Measurements from ENCODE around the gene SLC35E4. TPM values are rescaled to one million over a fixed set of nuclear protein-coding genes. Genes with fewer than 3 reads are reported as not detected.

The SLC35E4 gene
- total RNA-seq, 4 donors from 2014 or later: 0.29 to 11.7 (median 3.0) TPM

- TF ChIP-seq POLR2A (IDR thresholded peaks at IDR 0.05): no peak
- TF ChIP-seq, protein P1, sequence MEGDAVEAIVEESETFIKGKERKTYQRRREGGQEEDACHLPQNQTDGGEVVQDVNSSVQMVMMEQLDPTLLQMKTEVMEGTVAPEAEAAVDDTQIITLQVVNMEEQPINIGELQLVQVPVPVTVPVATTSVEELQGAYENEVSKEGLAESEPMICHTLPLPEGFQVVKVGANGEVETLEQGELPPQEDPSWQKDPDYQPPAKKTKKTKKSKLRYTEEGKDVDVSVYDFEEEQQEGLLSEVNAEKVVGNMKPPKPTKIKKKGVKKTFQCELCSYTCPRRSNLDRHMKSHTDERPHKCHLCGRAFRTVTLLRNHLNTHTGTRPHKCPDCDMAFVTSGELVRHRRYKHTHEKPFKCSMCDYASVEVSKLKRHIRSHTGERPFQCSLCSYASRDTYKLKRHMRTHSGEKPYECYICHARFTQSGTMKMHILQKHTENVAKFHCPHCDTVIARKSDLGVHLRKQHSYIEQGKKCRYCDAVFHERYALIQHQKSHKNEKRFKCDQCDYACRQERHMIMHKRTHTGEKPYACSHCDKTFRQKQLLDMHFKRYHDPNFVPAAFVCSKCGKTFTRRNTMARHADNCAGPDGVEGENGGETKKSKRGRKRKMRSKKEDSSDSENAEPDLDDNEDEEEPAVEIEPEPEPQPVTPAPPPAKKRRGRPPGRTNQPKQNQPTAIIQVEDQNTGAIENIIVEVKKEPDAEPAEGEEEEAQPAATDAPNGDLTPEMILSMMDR (IDR thresholded peaks at IDR 0.05): no peak
- intact Hi-C loops (cut with DNase I; ENCODE audit: low total_unique reads): no loop called here
Measured at GRCh38 chr22:30602049-30602448, 33.5 kb upstream of the SLC35E4 start.

GRCh38 chr22:30603801-30604200, 31.8 kb upstream of the SLC35E4 start:
- Histone ChIP-seq H3K27ac (no peak overlapping the region), H3K36me3 (no peaks in the 10 kb centered on the region), H3K9me3 (no peaks in the 10 kb centered on the region), H3K4me3 (no peak overlapping the region), H3K27me3 (no peaks in the 10 kb centered on the region), H3K4me1 (peaks cover 0 to 9% of the 10 kb centered on the region in 2 donors)
- TF ChIP-seq, protein P1 (IDR thresholded peaks at IDR 0.05): no peak
- no peak for TF ChIP-seq POLR2A (IDR thresholded peaks at IDR 0.05)
- intact Hi-C loops (cut with DNase I; ENCODE audit: low total_unique reads): no loop called here
- no peak for DNase-seq

More at GRCh38 chr22:30602049-30602448, 33.5 kb upstream of the SLC35E4 start:
- Histone ChIP-seq H3K9me3 (no peaks in the 10 kb centered on the region), H3K4me1 (no peaks in the 10 kb centered on the region), H3K27me3 (no peaks in the 10 kb centered on the region), H3K4me3 (no peak overlapping the region), H3K36me3 (no peaks in the 10 kb centered on the region), H3K27ac (no peak overlapping the region)
- DNase-seq: no peak

DNA sequence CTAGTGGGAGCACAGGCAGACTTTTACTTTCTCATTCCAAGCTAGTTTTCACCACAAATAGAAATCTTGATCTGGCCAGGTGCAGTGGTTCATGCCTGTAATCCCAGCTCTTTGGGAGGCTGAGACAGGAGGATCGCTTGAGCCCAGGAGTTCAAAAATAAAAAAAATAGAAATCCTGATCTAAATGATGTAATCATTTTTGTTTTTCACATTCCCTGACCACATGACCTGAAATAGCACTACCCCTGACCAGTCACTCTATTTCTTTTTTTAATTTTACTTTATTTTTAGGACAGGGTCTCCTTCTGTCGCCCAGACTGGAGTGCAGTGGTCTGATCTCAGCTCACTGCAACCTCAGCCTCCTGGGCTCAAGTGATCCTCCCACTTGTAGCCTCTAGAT, 30.9 kb upstream of the SLC35E4 start:
- intact Hi-C loops (cut with DNase I; ENCODE audit: low total_unique reads): no loop called here
- TF ChIP-seq, protein P1 (IDR thresholded peaks at IDR 0.05): no peak

DNA sequence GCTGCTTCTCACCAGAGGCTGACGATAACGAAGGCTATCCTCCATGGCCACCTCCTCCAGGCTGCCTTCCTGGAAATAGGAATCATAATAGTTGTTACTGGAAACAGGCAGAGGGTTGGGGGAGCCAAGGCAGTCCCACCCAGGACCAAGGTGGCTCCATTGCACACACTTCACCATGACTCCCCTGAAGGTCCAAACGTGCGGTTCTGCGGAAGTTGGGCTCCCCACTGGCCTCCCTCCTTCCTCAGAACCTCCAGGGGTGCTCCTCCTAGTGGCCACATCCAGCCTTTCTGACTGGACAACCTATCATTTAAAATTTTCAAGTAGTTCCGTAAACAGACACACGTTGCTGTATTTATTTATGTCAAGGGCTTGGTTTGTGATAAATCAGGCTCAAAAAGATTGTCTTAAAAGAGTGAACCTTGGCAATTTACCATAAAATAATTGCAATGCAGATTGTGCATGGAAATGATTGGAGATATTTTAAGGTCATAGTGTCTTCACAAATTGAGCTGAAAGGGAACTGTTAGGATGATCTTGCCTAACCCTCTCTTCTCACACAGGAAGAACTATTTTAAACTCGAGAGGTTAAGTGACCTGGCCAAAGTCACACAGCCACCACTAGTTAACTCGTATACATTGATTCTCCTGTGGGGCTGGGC, 30.0 kb upstream of the SLC35E4 start:
- intact Hi-C loops (cut with DNase I; ENCODE audit: low total_unique reads): no loop called here
- no peak for TF ChIP-seq POLR2A (IDR thresholded peaks at IDR 0.05)
- TF ChIP-seq, protein P1 (IDR thresholded peaks at IDR 0.05): peak; percentile 46 to 76 (median 58)
- Histone ChIP-seq H3K27ac (peak overlapping the region; percentile 82 to 85), H3K27me3 (no peaks in the 10 kb centered on the region), H3K4me3 (peak overlapping the region; percentile 35 to 39), H3K9me3 (no peaks in the 10 kb centered on the region), H3K4me1 (peaks cover 0 to 14% of the 10 kb centered on the region in 2 donors), H3K36me3 (no peaks in the 10 kb centered on the region)
- DNase-seq: peak; percentile 45 to 56

More for the DNA sequence above, 30.9 kb upstream of the SLC35E4 start:
- H3K27ac ChIP-seq: peak overlapping the region in 1 of 2 donors; percentile 5
- H3K36me3 ChIP-seq: no peaks in the 10 kb centered on the region
- H3K4me1 ChIP-seq: peaks cover 0 to 14% of the 10 kb centered on the region in 2 donors
- H3K9me3 ChIP-seq: no peaks in the 10 kb centered on the region
- no peaks in the 10 kb centered on the region for H3K27me3 ChIP-seq
- DNase-seq: no peak
- H3K4me3 ChIP-seq: no peak overlapping the region

- peak; percentile 65 to 79 for DNase-seq
- no peaks in the 10 kb centered on the region for H3K36me3 ChIP-seq
- no peaks in the 10 kb centered on the region for H3K9me3 ChIP-seq
- intact Hi-C loops (cut with DNase I; ENCODE audit: low total_unique reads): no loop called here
- no peaks in the 10 kb centered on the region for H3K27me3 ChIP-seq
- no peak for TF ChIP-seq POLR2A (IDR thresholded peaks at IDR 0.05)
- TF ChIP-seq, protein P1 (IDR thresholded peaks at IDR 0.05): no peak
- H3K4me3 ChIP-seq: peak within 1 kb of the TSS; percentile 35 to 39
- peaks cover 0 to 14% of the 10 kb centered on the region in 2 donors for H3K4me1 ChIP-seq
- H3K27ac ChIP-seq: peak within 1 kb of the TSS; percentile 82 to 85
Measured at GRCh38 chr22:30606455-30607299, 28.9 kb upstream of the SLC35E4 start, which contains the start of gene TCN2. Gene TCN2, plus strand, starts transcription at chr22:30607174. Its CDS starts 158 bp downstream, at chr22:30607332.

All from uterus (tissue), 4 donors.